Chondrocyte (in vitro differentiated cells): Measurements from ENCODE around the gene LMNB1. TPM values are rescaled to one million over a fixed set of nuclear protein-coding genes. Genes with fewer than 3 reads are reported as not detected.

ENCODE experiments used
- DNase-seq: peaks from one replicate; pipeline ENCODE4 v3.0.0; 2021; ENCODE audit warnings: mixed read lengths, low spot score
- H3K27ac Mint-ChIP-seq: one replicate; pipeline ENCODE4 v1.8.0; 2021; ENCODE audit warnings: mild to moderate bottlenecking, moderate library complexity, mixed read lengths; ENCODE audit not compliant: unreplicated experiment
- H3K27me3 Mint-ChIP-seq: 2 replicates; pipeline ENCODE4 v1.8.0; 2021; ENCODE audit warnings: low read depth, mixed read lengths
- H3K36me3 Mint-ChIP-seq: 2 replicates; pipeline ENCODE4 v1.8.0; 2021; ENCODE audit warnings: low read depth, mixed read lengths
- H3K4me1 Mint-ChIP-seq: 2 replicates; pipeline ENCODE4 v1.8.0; 2021; ENCODE audit warnings: low read depth, mild to moderate bottlenecking, mixed read lengths
- H3K4me3 Mint-ChIP-seq: one replicate; pipeline ENCODE4 v1.8.0; 2021; ENCODE audit warnings: mild to moderate bottlenecking, moderate library complexity, mixed read lengths; ENCODE audit not compliant: unreplicated experiment
- H3K9me3 Mint-ChIP-seq: 2 replicates; pipeline ENCODE4 v1.8.0; 2021; ENCODE audit warnings: low read depth, mixed read lengths
- total RNA-seq: library from RNA; stranded (reverse); gene quantifications from 3 replicates; pipeline ENCODE4 v1.2.1, GENCODE V29; 2021
- TF ChIP-seq, protein P1 (sequence below): fragments of 200-600 bp; sonication (generic); IDR thresholded peaks from 2 replicates; pipeline ENCODE4 v1.5.0; 2021; ENCODE audit warnings: antibody characterized with exemption, mild to moderate bottlenecking, moderate library complexity

The LMNB1 gene
- total RNA-seq, 1 donor from 2014 or later = 14.2 TPM

GRCh38 chr5:126872561-126873354 lies 95.8 kb downstream of the LMNB1 start:
- no peaks in the 10 kb centered on the region for H3K27me3 Mint-ChIP-seq
- H3K9me3 Mint-ChIP-seq = no peaks in the 10 kb centered on the region
- H3K27ac Mint-ChIP-seq = no peak overlapping the region
- H3K4me1 Mint-ChIP-seq = peaks cover 30% of the 10 kb centered on the region
- no peak for DNase-seq
- no peak overlapping the region for H3K4me3 Mint-ChIP-seq
- no peaks in the 10 kb centered on the region for H3K36me3 Mint-ChIP-seq
- TF ChIP-seq, protein P1, sequence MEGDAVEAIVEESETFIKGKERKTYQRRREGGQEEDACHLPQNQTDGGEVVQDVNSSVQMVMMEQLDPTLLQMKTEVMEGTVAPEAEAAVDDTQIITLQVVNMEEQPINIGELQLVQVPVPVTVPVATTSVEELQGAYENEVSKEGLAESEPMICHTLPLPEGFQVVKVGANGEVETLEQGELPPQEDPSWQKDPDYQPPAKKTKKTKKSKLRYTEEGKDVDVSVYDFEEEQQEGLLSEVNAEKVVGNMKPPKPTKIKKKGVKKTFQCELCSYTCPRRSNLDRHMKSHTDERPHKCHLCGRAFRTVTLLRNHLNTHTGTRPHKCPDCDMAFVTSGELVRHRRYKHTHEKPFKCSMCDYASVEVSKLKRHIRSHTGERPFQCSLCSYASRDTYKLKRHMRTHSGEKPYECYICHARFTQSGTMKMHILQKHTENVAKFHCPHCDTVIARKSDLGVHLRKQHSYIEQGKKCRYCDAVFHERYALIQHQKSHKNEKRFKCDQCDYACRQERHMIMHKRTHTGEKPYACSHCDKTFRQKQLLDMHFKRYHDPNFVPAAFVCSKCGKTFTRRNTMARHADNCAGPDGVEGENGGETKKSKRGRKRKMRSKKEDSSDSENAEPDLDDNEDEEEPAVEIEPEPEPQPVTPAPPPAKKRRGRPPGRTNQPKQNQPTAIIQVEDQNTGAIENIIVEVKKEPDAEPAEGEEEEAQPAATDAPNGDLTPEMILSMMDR = no peak

- H3K36me3 Mint-ChIP-seq = no peaks in the 10 kb centered on the region
- H3K4me1 Mint-ChIP-seq = peaks cover 22% of the 10 kb centered on the region
- DNase-seq = no peak
- H3K27me3 Mint-ChIP-seq = no peaks in the 10 kb centered on the region
- H3K4me3 Mint-ChIP-seq = no peak overlapping the region
- TF ChIP-seq, protein P1 = no peak
- no peak overlapping the region for H3K27ac Mint-ChIP-seq
- no peaks in the 10 kb centered on the region for H3K9me3 Mint-ChIP-seq
Measured at GRCh38 chr5:126875303-126875785, 98.4 kb downstream of the LMNB1 start.

GRCh38 chr5:126877602-126878001 lies 100.7 kb downstream of the LMNB1 start:
- Mint-ChIP-seq H3K27me3 (no peaks in the 10 kb centered on the region), H3K9me3 (no peaks in the 10 kb centered on the region), H3K36me3 (no peaks in the 10 kb centered on the region), H3K4me3 (no peak overlapping the region), H3K27ac (no peak overlapping the region), H3K4me1 (peaks cover 22% of the 10 kb centered on the region)
- TF ChIP-seq, protein P1 = no peak
- no peak for DNase-seq

GRCh38 chr5:126878085-126878484 lies 101.1 kb downstream of the LMNB1 start:
- H3K36me3 Mint-ChIP-seq = no peaks in the 10 kb centered on the region
- TF ChIP-seq, protein P1 = no peak
- peaks cover 22% of the 10 kb centered on the region for H3K4me1 Mint-ChIP-seq
- H3K9me3 Mint-ChIP-seq = no peaks in the 10 kb centered on the region
- no peaks in the 10 kb centered on the region for H3K27me3 Mint-ChIP-seq
- H3K4me3 Mint-ChIP-seq = no peak overlapping the region
- no peak for DNase-seq
- H3K27ac Mint-ChIP-seq = no peak overlapping the region

GRCh38 chr5:126878634-126879033 lies 101.7 kb downstream of the LMNB1 start:
- DNase-seq = no peak
- Mint-ChIP-seq H3K27me3 (no peaks in the 10 kb centered on the region), H3K36me3 (no peaks in the 10 kb centered on the region), H3K4me3 (no peak overlapping the region), H3K9me3 (no peaks in the 10 kb centered on the region), H3K27ac (no peak overlapping the region), H3K4me1 (peaks cover 22% of the 10 kb centered on the region)
- TF ChIP-seq, protein P1 = no peak
